Measurements from ENCODE around the gene PPRC1.
A peak's percentile ranks its signal among the peaks of the same experiment; 100 is the strongest.

PPRC1 gene

DNA sequence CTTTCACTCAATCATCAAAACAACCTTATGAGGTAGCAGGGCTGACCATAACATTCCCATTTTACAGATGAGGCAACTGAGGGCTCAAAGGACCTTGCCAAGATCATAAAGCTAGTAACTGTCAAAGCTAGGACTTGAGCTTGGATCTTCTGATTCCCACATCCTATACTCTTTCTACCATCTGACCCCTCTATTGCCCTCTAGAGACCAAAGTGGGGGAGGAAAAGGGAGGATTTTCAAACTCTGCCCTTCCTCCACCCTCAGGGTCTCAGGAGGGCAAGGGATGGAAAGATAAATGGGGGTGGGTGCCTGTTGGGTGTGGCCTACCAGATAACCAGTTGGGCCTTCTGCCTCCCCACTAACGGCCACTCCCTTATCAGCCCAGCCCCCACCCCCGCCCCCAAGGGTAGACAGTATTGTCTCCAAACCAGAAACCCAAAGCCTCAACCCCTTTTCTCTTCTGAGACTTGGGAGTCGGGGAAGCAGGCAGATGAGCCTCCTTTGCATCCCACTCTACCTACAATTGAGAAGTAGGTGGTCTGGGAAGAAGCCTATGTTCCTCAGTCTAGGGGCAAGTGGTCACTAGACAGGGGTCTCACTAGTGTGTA, 20.5 kb upstream of the PPRC1 start:
- Histone ChIP-seq H3K4me1 (ENCODE audit: control insufficient read depth, insufficient read depth, low read length) (peaks cover 25% of the 10 kb centered on the region), H3K27ac (ENCODE audit: low read depth, low read length) (no peak overlapping the region), H3K4me3 (ENCODE audit: low read length) (no peak overlapping the region), H3K36me3 (ENCODE audit: control insufficient read depth, insufficient read depth, low read length) (peaks cover 30% of the 10 kb centered on the region), H3K9ac (ENCODE audit: low read length) (no peak overlapping the region), H3K27me3 (ENCODE audit: control insufficient read depth, insufficient read depth, low read length) (no peaks in the 10 kb centered on the region)

DNA sequence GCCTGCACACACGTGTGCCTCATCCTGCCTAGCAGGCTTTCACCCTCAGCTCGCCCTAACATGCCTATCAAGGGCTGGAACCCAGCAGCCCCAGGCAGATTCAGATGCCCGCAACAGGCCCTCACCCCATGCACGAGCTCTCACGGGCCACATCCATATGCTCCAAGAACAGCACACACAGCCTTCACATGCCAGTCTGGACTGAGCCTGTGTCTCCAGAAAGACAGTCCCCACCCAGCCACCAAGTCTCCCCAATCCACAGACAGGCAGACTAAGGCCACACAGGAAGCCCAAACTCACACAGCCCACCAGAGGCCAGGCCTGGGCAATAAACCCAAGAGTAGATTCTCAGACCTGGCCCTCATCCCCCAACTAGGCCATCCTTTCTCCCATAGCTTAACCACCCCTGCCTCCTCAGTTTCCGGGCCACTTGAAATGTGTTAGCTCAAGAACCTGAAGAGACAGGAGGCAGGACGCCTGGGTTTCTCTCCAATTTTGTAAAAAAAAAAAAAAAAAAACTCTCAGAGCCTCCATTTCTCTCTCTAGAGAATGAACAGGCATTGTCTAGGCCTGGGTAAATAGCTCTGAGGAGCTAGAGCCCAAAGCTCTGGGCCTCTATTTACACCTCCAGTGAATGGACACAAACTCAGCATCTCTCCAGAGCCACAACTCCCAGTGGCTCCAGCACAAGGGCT, 19.4 kb upstream of the PPRC1 start:
- Histone ChIP-seq H3K27me3 (ENCODE audit: control insufficient read depth, insufficient read depth, low read length) (no peaks in the 10 kb centered on the region), H3K4me1 (ENCODE audit: control insufficient read depth, insufficient read depth, low read length) (peaks cover 27% of the 10 kb centered on the region), H3K9ac (ENCODE audit: low read length) (peak overlapping the region; percentile 27), H3K4me3 (ENCODE audit: low read length) (peak overlapping the region; percentile 75), H3K36me3 (ENCODE audit: control insufficient read depth, insufficient read depth, low read length) (peaks cover 28% of the 10 kb centered on the region), H3K27ac (ENCODE audit: low read depth, low read length) (no peak overlapping the region)

DNA sequence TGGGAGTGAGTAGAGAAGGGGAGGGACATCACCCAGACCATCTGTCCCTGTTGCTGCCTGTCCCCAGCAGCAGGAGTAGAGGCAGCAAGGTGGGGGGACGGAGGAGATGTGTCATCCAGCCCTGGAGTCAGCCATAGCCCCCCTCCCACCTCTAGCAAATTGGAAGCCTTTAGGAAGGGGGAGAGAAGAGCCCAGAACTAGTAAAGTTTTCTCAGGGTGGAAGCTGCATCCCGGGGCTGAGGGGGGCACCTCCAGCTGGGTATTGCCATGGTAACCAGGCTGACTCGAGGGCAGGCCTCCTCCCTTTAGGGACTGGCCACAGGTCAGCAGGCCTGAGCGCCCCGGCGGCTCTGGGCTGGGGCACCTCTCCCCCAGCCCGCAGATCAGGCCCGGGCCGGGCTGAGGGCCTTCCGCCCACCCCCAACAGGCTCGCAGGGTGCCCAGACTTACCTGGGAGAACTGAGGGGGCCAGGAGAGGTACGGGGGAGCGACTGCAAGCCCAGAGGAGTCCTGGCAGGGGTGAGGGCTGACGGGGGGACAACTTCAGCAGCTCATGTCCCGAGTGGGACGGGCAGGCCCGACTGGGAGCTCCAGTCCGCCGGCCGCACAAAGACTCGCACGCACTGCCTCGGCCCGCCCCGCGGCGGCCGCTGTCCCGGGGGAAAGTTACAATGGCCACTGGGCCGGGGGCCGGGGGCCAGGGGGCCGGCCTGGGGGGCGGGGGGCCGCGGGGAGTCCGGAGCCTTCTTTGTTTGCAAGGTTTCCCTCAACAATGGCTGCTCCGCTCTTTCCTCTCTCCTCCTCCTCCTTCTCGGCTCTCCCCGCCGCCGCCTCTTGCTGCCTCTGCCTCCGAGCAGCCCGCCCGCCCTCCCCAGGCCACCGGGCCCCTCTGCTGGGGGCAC, 18.6 kb upstream of the PPRC1 start:
- H3K27ac ChIP-seq (ENCODE audit: low read depth, low read length): no peak overlapping the region
- H3K4me3 ChIP-seq (ENCODE audit: low read length): peak overlapping the region; percentile 75
- peaks cover 20% of the 10 kb centered on the region for H3K36me3 ChIP-seq (ENCODE audit: control insufficient read depth, insufficient read depth, low read length)
- H3K4me1 ChIP-seq (ENCODE audit: control insufficient read depth, insufficient read depth, low read length): peaks cover 32% of the 10 kb centered on the region
- H3K27me3 ChIP-seq (ENCODE audit: control insufficient read depth, insufficient read depth, low read length): no peaks in the 10 kb centered on the region
- H3K9ac ChIP-seq (ENCODE audit: low read length): peak overlapping the region; percentile 27

DNA sequence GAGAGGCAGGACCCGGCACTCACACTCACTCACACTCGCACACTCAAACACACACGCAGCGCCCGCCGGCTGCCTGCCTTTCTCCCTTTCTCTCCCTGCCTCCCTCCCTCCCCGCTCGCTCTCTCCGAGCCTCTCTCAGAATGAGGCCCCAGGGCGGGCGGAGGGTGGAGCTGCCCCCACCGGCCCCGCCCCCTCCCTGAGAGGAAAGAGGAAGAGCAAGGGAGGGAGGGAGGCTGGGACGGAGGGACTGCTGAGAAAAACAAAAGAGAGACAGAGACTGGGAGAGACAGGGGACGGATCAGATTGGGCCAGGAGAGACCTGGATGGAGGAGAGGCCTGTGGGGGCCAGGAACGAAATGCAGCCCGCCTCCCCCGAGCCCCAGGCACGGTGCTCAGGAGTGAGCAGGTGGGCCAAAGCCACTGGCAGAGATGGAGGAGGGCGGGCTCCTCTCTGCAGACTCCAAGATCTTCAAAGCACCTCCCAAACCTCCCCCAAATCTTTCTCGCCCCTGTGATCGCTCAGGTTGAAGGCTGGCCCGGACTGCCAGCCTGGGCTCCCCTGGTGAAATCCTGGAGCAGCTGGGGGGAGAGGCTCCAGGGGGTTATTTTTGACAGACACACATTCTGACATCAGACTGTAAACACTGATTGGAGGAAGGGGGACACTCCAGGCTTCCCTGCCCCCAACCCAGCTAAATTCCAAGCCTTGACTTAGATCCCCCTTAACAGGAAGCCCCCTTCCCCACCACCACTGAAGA, 17.8 kb upstream of the PPRC1 start:
- H3K4me1 ChIP-seq (ENCODE audit: control insufficient read depth, insufficient read depth, low read length): peaks cover 32% of the 10 kb centered on the region
- no peak overlapping the region for H3K9ac ChIP-seq (ENCODE audit: low read length)
- H3K27me3 ChIP-seq (ENCODE audit: control insufficient read depth, insufficient read depth, low read length): no peaks in the 10 kb centered on the region
- H3K27ac ChIP-seq (ENCODE audit: low read depth, low read length): peak overlapping the region; percentile 100
- H3K36me3 ChIP-seq (ENCODE audit: control insufficient read depth, insufficient read depth, low read length): peaks cover 12% of the 10 kb centered on the region
- peak overlapping the region; percentile 69 for H3K4me3 ChIP-seq (ENCODE audit: low read length)

- peaks cover 5% of the 10 kb centered on the region for H3K36me3 ChIP-seq (ENCODE audit: control insufficient read depth, insufficient read depth, low read length)
- H3K4me1 ChIP-seq (ENCODE audit: control insufficient read depth, insufficient read depth, low read length): peaks cover 32% of the 10 kb centered on the region
- no peaks in the 10 kb centered on the region for H3K27me3 ChIP-seq (ENCODE audit: control insufficient read depth, insufficient read depth, low read length)
- peak overlapping the region; percentile 69 for H3K4me3 ChIP-seq (ENCODE audit: low read length)
- H3K27ac ChIP-seq (ENCODE audit: low read depth, low read length): peak overlapping the region; percentile 100
- no peak overlapping the region for H3K9ac ChIP-seq (ENCODE audit: low read length)
Observed at GRCh38 chr10:102115775-102116174, 17.1 kb upstream of the PPRC1 start.

- H3K4me3 ChIP-seq (ENCODE audit: low read length): peak overlapping the region; percentile 94
- H3K27ac ChIP-seq (ENCODE audit: low read depth, low read length): peak overlapping the region; percentile 100
- H3K4me1 ChIP-seq (ENCODE audit: control insufficient read depth, insufficient read depth, low read length): peaks cover 33% of the 10 kb centered on the region
Observed at GRCh38 chr10:102116656-102117055, 16.2 kb upstream of the PPRC1 start.

GRCh38 chr10:102117391-102118159, 15.3 kb upstream of the PPRC1 start:
- Histone ChIP-seq H3K27ac (ENCODE audit: low read depth, low read length) (peak overlapping the region; percentile 100), H3K36me3 (ENCODE audit: control insufficient read depth, insufficient read depth, low read length) (no peaks in the 10 kb centered on the region), H3K9ac (ENCODE audit: low read length) (no peak overlapping the region), H3K27me3 (ENCODE audit: control insufficient read depth, insufficient read depth, low read length) (no peaks in the 10 kb centered on the region), H3K4me3 (ENCODE audit: low read length) (peak overlapping the region; percentile 94), H3K4me1 (ENCODE audit: control insufficient read depth, insufficient read depth, low read length) (peaks cover 41% of the 10 kb centered on the region)

More at GRCh38 chr10:102116656-102117055, 16.2 kb upstream of the PPRC1 start:
- Histone ChIP-seq H3K36me3 (ENCODE audit: control insufficient read depth, insufficient read depth, low read length) (no peaks in the 10 kb centered on the region), H3K27me3 (ENCODE audit: control insufficient read depth, insufficient read depth, low read length) (no peaks in the 10 kb centered on the region), H3K9ac (ENCODE audit: low read length) (no peak overlapping the region)

DNA sequence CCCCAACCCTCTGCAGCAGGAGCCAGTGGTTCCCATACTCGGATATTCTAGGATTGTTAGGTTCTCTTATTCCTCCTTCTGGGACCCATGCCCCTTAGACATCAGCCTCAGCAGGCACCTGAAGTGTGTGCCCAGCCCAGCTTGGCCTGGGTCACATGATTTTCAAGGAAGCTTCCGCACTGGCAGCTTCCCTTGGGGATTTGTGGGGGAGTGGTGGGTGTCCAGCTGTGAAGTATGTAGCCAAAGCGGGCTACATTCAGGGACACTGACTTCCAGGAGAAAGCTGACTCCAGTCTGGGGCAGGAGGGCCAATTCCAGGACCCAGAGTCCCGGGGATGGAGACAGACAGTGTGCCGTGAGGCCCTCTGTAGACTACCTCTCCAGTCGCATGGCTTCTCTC, 14.0 kb upstream of the PPRC1 start:
- Histone ChIP-seq H3K27me3 (ENCODE audit: control insufficient read depth, insufficient read depth, low read length) (no peaks in the 10 kb centered on the region), H3K4me1 (ENCODE audit: control insufficient read depth, insufficient read depth, low read length) (peaks cover 34% of the 10 kb centered on the region), H3K36me3 (ENCODE audit: control insufficient read depth, insufficient read depth, low read length) (no peaks in the 10 kb centered on the region), H3K27ac (ENCODE audit: low read depth, low read length) (peak overlapping the region; percentile 100), H3K4me3 (ENCODE audit: low read length) (peak overlapping the region; percentile 94), H3K9ac (ENCODE audit: low read length) (no peak overlapping the region)

DNA sequence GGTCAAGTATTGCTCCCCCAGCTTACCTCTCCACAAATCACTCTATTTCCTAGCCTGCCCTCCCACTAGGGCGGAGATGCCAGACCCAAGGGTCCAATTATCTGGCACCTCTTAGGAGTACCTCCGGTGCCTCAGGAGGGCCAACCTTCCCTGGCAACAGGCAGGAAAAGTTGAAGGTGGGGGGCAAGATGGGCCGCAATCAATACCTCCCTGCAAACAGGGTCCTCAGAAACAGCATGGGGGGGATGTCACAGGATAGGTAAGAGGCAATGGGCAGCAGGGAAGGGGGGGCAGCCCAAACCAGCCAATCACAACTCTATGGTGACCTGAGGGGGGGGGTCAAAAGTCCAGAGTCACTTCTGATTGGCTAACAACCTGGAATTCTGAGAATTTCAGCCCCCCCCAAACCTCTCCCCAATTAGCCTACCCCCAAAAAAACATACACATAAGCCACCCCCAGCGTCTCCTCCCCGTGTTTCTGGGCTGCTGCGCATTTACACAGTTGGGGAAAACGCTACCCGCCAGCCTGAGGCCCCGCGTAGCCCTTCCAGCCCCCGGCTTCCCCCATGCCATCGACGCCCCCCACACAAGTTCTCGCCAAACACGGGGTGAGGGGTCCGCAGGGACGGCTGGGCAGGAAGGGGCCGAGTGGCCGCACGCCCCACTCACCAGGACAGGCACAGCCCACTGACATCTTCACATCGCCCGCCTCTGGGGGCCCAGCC, 13.3 kb upstream of the PPRC1 start:
- H3K36me3 ChIP-seq (ENCODE audit: control insufficient read depth, insufficient read depth, low read length): no peaks in the 10 kb centered on the region
- peaks cover 34% of the 10 kb centered on the region for H3K4me1 ChIP-seq (ENCODE audit: control insufficient read depth, insufficient read depth, low read length)
- H3K27me3 ChIP-seq (ENCODE audit: control insufficient read depth, insufficient read depth, low read length): no peaks in the 10 kb centered on the region
- peak overlapping the region; percentile 100 for H3K27ac ChIP-seq (ENCODE audit: low read depth, low read length)
- H3K9ac ChIP-seq (ENCODE audit: low read length): peak overlapping the region; percentile 94
- H3K4me3 ChIP-seq (ENCODE audit: low read length): peak overlapping the region; percentile 94

DNA sequence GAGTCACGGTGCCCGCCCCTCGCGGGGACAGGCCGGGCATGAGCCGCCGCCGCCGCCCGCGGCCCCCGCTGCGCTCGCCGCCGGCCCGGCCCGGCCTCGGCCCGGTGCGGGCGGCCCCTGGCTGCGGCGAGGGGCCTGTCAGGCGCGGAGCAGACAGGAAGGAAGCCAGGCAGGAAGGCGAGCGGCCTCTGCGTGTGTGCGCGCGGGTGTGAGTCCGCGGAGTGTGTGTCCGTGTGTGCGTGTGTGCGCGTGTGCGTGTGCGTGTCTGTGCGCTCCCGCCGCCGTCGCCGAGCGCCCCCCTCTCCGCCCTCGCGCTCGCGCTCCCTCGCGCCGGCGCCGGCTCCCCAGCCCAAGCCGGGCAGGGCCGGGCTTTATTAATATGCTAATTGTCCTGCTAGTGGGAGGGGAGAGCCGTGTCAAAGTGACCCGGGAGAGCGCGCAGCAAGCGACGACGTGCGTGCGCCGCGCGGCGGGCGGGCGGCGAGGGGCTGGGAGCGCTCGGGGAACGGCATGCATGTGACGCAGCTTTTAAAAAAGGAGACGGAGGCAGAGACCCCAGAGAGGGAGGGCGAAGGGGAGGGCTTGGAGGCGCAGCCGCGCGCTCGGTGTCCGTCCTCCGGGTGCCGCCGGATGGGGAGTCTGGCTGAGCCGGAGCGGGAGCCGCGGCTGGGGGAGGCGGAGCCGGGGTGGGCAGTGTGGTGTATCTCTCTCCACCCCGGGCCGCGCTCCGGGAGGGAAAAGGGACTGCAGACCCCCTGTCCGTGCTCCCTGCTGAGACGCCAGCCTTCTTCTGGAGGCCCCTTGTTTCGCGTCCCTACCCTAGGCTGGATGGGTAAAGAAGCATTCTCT, 12.5 kb upstream of the PPRC1 start, which contains the start of gene LDB1:
LDB1 (minus strand) TSS at position 227 of the 849 bp plus-strand sequence. CDS start 258 bp downstream, outside the sequence.
- Histone ChIP-seq H3K27ac (ENCODE audit: low read depth, low read length) (peak within 1 kb of the TSS; percentile 100), H3K4me3 (ENCODE audit: low read length) (peak within 1 kb of the TSS; percentile 94), H3K9ac (ENCODE audit: low read length) (peak within 1 kb of the TSS; percentile 94), H3K36me3 (ENCODE audit: control insufficient read depth, insufficient read depth, low read length) (no peaks in the 10 kb centered on the region), H3K4me1 (ENCODE audit: control insufficient read depth, insufficient read depth, low read length) (peaks cover 33% of the 10 kb centered on the region), H3K27me3 (ENCODE audit: control insufficient read depth, insufficient read depth, low read length) (no peaks in the 10 kb centered on the region)

Data from rectal smooth muscle tissue (tissue), 1 donor.